Esophagus muscularis mucosa (tissue), 4 donors: ENCODE data around the gene TLE4. TPM values are rescaled to one million over a fixed set of nuclear protein-coding genes. Genes with fewer than 3 reads are reported as not detected.
A peak's percentile ranks its signal among the peaks of the same experiment; 100 is the strongest.

ENCODE experiments used
- DNase-seq: peaks from one replicate; pipeline ENCODE4 v3.0.0-alpha.2; 2017; ENCODE audit errors: extremely low spot score
- H3K27ac ChIP-seq, 4 donors: fragments of 200-600 bp; sonication (generic); replicated peaks in 1 of 4; 1 replicate in 3 of 4; 2 replicates in 1 of 4; pipeline ENCODE4 v1.5.1; 2016 to 2019; ENCODE audit warnings: mild to moderate bottlenecking in 1 of 4
- H3K27me3 ChIP-seq, 4 donors: fragments of 200-600 bp; sonication (generic); one replicate each; pipeline versions ENCODE4 v1.5.1 to v1.6.0; 2016 to 2019
- H3K36me3 ChIP-seq, 4 donors: fragments of 200-600 bp; sonication (generic); one replicate each; pipeline ENCODE4 v1.5.1; 2016 to 2019
- H3K4me1 ChIP-seq, 4 donors: fragments of 200-600 bp; sonication (generic); one replicate each; pipeline ENCODE4 v1.5.1; 2016 to 2019
- H3K4me3 ChIP-seq, 4 donors: fragments of 200-600 bp; sonication (generic); 1 replicate in 2 of 4; 2 replicates in 2 of 4; pipeline ENCODE4 v1.5.1; 2016 to 2019; ENCODE audit warnings: mild to moderate bottlenecking in 4 of 4, moderate library complexity in 1 of 4
- H3K9me3 ChIP-seq, 4 donors: fragments of 200-600 bp; sonication (generic); 1 replicate in 3 of 4; 2 replicates in 1 of 4; pipeline ENCODE4 v1.5.1; 2016 to 2019
- EP300 ChIP-seq: sonication (generic); formaldehyde crosslinking; IDR thresholded peaks from one replicate; pipeline ENCODE4 v1.6.1; 2017; ENCODE audit warnings: antibody characterized with exemption
- POLR2A ChIP-seq: fragments of 450-650 bp; IDR thresholded peaks from one replicate; pipeline ENCODE4 v1.6.1; 2017; ENCODE audit warnings: antibody characterized with exemption, moderate library complexity, mild to moderate bottlenecking, low read depth
- POLR2AphosphoS5 ChIP-seq, 2 donors: sonication (generic); formaldehyde crosslinking; IDR thresholded peaks; one replicate each; pipeline ENCODE4 v1.6.1; 2017; ENCODE audit warnings: antibody characterized with exemption in 2 of 2
- WGBS: methylation state at CpG from one replicate; pipeline ENCODE4 v1.1.5; 2018; 5-methylcytosine and 5-hydroxymethylcytosine counted together
- intact Hi-C: fragments of 100-400 bp; cut with DNase I; formaldehyde crosslinking; loops from one replicate; pipeline ENCODE4 v1.15.1; 2023
- total RNA-seq, 4 donors: library from RNA; depleted of rRNA; stranded (reverse); fragments of >200 nt; gene quantifications; one replicate each; pipeline versions ENCODE4 v1.1.0 to v1.2.1, GENCODE V29; 2016
- TF ChIP-seq, protein P1 (sequence below), 3 experiments: fragments of 200-600 bp in 2 of 3; fragments of 450-650 bp in 1 of 3; sonication (generic) in 2 of 3; IDR thresholded peaks; one replicate each; pipeline ENCODE4 v1.5.1; 2017 to 2019; ENCODE audit warnings: antibody characterized with exemption in 3 of 3, mild to moderate bottlenecking in 2 of 3, moderate library complexity in 1 of 3

The TLE4 gene
- total RNA-seq, result 10 to 100 TPM; 30.0 to 36.1 (median 34.3) TPM

DNA sequence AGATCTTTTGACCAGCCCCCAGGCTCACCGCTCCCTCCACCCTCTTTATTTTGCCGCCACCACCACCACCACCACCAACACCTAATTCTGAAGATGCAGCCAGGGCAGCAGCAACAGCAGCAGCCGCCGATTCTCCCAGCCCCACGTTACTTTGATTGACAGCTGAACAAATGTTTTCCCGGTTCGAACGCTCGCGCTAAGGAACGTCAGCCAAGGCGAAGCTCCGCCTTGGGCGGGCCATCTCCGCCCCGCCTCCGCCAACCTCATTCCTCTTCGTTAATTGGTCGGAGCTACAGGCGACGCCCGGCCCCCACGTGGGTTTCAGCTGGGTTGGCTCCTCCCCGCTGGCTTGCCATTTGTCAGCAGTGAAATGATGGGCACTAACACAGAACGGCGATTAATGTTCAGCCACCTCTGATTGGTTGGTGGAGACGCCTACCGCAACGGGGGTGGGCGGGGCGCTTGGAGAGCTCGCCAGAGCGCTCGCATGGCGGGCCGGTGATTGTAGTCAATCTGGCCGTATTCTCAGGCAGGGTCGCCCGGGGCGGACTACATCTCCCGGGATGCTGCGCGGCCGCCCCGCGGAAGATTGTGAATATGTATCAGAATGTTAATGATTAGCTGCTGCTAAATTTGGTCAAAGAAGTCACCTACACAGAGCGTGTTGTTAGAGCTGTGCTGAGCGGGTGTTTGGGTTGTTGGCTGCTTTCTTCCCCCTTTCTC lies at the start of gene TLE4:
TSS of gene TLE4 (plus strand) at position 657 of the 723 bp plus-strand sequence. CDS start 826 bp downstream, outside the sequence.
- WGBS, result under 1% methylated on average over 29 of the region's 48 CpGs
- no peak for TF ChIP-seq EP300
- peak; percentile 87 for TF ChIP-seq POLR2A
- TF ChIP-seq, protein P1, sequence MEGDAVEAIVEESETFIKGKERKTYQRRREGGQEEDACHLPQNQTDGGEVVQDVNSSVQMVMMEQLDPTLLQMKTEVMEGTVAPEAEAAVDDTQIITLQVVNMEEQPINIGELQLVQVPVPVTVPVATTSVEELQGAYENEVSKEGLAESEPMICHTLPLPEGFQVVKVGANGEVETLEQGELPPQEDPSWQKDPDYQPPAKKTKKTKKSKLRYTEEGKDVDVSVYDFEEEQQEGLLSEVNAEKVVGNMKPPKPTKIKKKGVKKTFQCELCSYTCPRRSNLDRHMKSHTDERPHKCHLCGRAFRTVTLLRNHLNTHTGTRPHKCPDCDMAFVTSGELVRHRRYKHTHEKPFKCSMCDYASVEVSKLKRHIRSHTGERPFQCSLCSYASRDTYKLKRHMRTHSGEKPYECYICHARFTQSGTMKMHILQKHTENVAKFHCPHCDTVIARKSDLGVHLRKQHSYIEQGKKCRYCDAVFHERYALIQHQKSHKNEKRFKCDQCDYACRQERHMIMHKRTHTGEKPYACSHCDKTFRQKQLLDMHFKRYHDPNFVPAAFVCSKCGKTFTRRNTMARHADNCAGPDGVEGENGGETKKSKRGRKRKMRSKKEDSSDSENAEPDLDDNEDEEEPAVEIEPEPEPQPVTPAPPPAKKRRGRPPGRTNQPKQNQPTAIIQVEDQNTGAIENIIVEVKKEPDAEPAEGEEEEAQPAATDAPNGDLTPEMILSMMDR (IDR thresholded peaks at IDR 0.05), result no peak
- peak; percentile 96 to 98 for TF ChIP-seq POLR2AphosphoS5 (IDR thresholded peaks at IDR 0.05)
- intact Hi-C loops, result loop anchor here (10.0 kb wide), 1 partner anchor 603 kb away; no protein-coding TSS in a partner anchor
- Histone ChIP-seq H3K4me1 (peaks cover 14 to 38% (median 35%) of the 10 kb centered on the region in 4 donors), H3K36me3 (no peaks in the 10 kb centered on the region), H3K4me3 (peak within 1 kb of the TSS; percentile 85 to 100 (median 99)), H3K9me3 (peaks cover 0 to 7% (median 3%) of the 10 kb centered on the region in 4 donors), H3K27ac (peak within 1 kb of the TSS; percentile 95 to 97 (median 96)), H3K27me3 (peaks cover 0 to 8% (median 0%) of the 10 kb centered on the region in 4 donors)
- DNase-seq, result peak; percentile 100

DNA sequence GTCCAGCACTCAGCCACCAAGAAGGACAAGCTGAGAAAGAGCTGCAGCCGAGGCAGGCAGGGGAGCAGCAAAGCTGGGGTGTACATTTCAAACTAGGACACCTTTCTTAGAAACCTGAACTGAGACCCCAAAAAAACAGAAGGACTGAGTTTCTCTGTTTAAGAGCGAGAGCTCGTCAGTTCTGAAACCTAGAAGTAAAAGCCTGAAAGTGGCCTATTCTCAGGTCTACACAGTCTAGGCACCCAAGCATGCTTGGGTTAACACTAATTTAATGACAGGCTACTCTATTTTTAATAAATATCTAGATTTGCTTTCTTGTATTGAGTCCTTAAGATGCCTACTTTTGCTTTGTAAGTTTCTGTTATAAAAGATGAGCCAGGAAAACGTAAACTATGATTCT lies 49.0 kb upstream of the TLE4 start:
- H3K36me3 ChIP-seq, result no peaks in the 10 kb centered on the region
- no peaks in the 10 kb centered on the region for H3K27me3 ChIP-seq
- no peaks in the 10 kb centered on the region for H3K4me1 ChIP-seq
- DNase-seq, result no peak
- H3K4me3 ChIP-seq, result no peak overlapping the region
- WGBS, result 95% methylated on average over 4 of the region's 4 CpGs
- intact Hi-C loops, result no loop called here
- no peaks in the 10 kb centered on the region for H3K9me3 ChIP-seq
- H3K27ac ChIP-seq, result no peak overlapping the region
- TF ChIP-seq EP300 (no peak), POLR2AphosphoS5 (IDR thresholded peaks at IDR 0.05) (no peak), POLR2A (no peak)
- TF ChIP-seq, protein P1 (IDR thresholded peaks at IDR 0.05), result no peak

DNA sequence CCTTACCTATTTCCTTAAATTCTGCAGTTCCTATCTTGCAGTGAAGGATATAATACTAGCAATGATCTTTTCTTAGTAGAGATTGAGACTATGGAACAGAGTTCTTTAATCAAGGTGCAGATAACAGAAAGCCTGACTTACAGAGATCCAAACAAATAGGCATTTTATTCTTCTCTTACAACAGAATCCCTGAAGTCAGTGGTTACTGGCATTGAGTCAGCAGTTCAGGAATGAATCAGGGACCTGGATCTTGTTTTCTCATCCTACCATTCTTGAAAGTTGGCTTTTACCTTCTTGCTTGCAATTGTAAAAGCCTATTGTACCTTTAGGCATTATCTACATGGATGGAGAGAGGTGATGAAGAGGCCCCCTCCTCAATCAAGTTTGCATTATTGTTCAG lies 47.5 kb upstream of the TLE4 start:
- Histone ChIP-seq H3K9me3 (no peaks in the 10 kb centered on the region), H3K36me3 (no peaks in the 10 kb centered on the region)
- intact Hi-C loops, result no loop called here

DNA sequence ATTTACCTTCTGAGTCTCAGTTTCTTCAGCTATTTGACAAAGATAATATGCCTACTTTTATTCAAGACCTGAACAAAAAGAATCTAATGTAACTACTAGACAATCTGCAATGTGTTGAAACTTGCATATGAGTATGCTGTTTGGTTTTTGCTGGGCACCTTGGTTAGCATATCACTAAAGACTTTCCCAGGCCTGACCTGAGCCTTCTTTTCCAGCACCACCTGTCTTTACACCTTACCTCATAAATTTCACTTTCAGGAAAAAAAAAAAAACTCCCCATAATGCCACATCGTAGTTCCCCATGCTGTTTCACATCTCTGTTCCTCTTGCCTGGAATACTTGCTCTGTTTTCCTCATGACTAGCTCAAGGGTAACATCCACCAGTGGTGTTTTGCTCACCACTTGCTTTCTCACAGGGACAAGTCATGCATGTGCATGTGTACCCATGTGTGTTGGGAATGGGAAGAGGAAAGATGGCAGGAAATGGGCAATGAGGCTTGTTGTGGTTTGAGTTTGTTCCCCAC lies 45.6 kb upstream of the TLE4 start:
- DNase-seq, result no peak
- H3K36me3 ChIP-seq, result no peaks in the 10 kb centered on the region
- H3K4me3 ChIP-seq, result no peak overlapping the region
- intact Hi-C loops, result no loop called here
- TF ChIP-seq, protein P1 (IDR thresholded peaks at IDR 0.05), result no peak
- TF ChIP-seq POLR2AphosphoS5 (IDR thresholded peaks at IDR 0.05) (no peak), EP300 (no peak)
- no peak overlapping the region for H3K27ac ChIP-seq
- WGBS, result 86% methylated on average over 1 of the region's 1 CpG
- H3K27me3 ChIP-seq, result no peaks in the 10 kb centered on the region
- no peaks in the 10 kb centered on the region for H3K4me1 ChIP-seq
- H3K9me3 ChIP-seq, result no peaks in the 10 kb centered on the region

More for the DNA sequence above, 47.5 kb upstream of the TLE4 start:
- TF ChIP-seq, protein P1 (IDR thresholded peaks at IDR 0.05), result no peak
- TF ChIP-seq EP300 (no peak), POLR2A (no peak), POLR2AphosphoS5 (IDR thresholded peaks at IDR 0.05) (no peak)
- Histone ChIP-seq H3K27ac (no peak overlapping the region), H3K27me3 (no peaks in the 10 kb centered on the region), H3K4me1 (no peaks in the 10 kb centered on the region), H3K4me3 (no peak overlapping the region)
- DNase-seq, result no peak
